ENCODE data around the gene SDS.

SDS gene

GRCh38 chr12:113373969-113374368 lies 29.7 kb downstream of the SDS start:
- no peak for DNase-seq (ENCODE audit: low read depth in 1 of 2, low spot score in 1 of 2)
- TF ChIP-seq JUND (IDR thresholded peaks at IDR 0.05; ENCODE audit: low read depth) = no peak
- in situ Hi-C loops (cut with HindIII; ENCODE audit: low pct_unique_long_range_greater_than_20kb, low sequenced_read_pairs) = no loop called here

- no peak for DNase-seq (ENCODE audit: low read depth in 1 of 2, low spot score in 1 of 2)
- in situ Hi-C loops (cut with HindIII; ENCODE audit: low pct_unique_long_range_greater_than_20kb, low sequenced_read_pairs) = no loop called here
- no peak for TF ChIP-seq JUND (IDR thresholded peaks at IDR 0.05; ENCODE audit: low read depth)
Observed at GRCh38 chr12:113373440-113373839, 30.2 kb downstream of the SDS start.

GRCh38 chr12:113372371-113372770 lies 31.3 kb downstream of the SDS start:
- in situ Hi-C loops (cut with HindIII; ENCODE audit: low pct_unique_long_range_greater_than_20kb, low sequenced_read_pairs) = no loop called here
- DNase-seq (ENCODE audit: low read depth in 1 of 2, low spot score in 1 of 2) = no peak
- TF ChIP-seq JUND (IDR thresholded peaks at IDR 0.05; ENCODE audit: low read depth) = no peak

GRCh38 chr12:113371808-113372207 lies 31.9 kb downstream of the SDS start:
- in situ Hi-C loops (cut with HindIII; ENCODE audit: low pct_unique_long_range_greater_than_20kb, low sequenced_read_pairs) = no loop called here
- TF ChIP-seq JUND (IDR thresholded peaks at IDR 0.05; ENCODE audit: low read depth) = no peak
- no peak for DNase-seq (ENCODE audit: low read depth in 1 of 2, low spot score in 1 of 2)

- DNase-seq (ENCODE audit: low read depth in 1 of 2, low spot score in 1 of 2) = no peak
- in situ Hi-C loops (cut with HindIII; ENCODE audit: low pct_unique_long_range_greater_than_20kb, low sequenced_read_pairs) = no loop called here
- no peak for TF ChIP-seq JUND (IDR thresholded peaks at IDR 0.05; ENCODE audit: low read depth)
Observed at GRCh38 chr12:113370923-113371682, 32.6 kb downstream of the SDS start.

GRCh38 chr12:113369391-113369985 lies 34.2 kb downstream of the SDS start:
- in situ Hi-C loops (cut with HindIII; ENCODE audit: low pct_unique_long_range_greater_than_20kb, low sequenced_read_pairs) = no loop called here
- TF ChIP-seq JUND (IDR thresholded peaks at IDR 0.05; ENCODE audit: low read depth) = no peak
- DNase-seq (ENCODE audit: low read depth in 1 of 2, low spot score in 1 of 2) = no peak

GRCh38 chr12:113368331-113368730 lies 35.4 kb downstream of the SDS start:
- TF ChIP-seq JUND (IDR thresholded peaks at IDR 0.05; ENCODE audit: low read depth) = no peak
- in situ Hi-C loops (cut with HindIII; ENCODE audit: low pct_unique_long_range_greater_than_20kb, low sequenced_read_pairs) = no loop called here
- DNase-seq (ENCODE audit: low read depth in 1 of 2, low spot score in 1 of 2) = no peak

GRCh38 chr12:113366827-113367226 lies 36.9 kb downstream of the SDS start:
- no peak for DNase-seq (ENCODE audit: low read depth in 1 of 2, low spot score in 1 of 2)
- in situ Hi-C loops (cut with HindIII; ENCODE audit: low pct_unique_long_range_greater_than_20kb, low sequenced_read_pairs) = no loop called here
- TF ChIP-seq JUND (IDR thresholded peaks at IDR 0.05; ENCODE audit: low read depth) = no peak

- no peak for TF ChIP-seq JUND (IDR thresholded peaks at IDR 0.05; ENCODE audit: low read depth)
- in situ Hi-C loops (cut with HindIII; ENCODE audit: low pct_unique_long_range_greater_than_20kb, low sequenced_read_pairs) = no loop called here
Observed at GRCh38 chr12:113365639-113366395, 37.9 kb downstream of the SDS start.

GRCh38 chr12:113364698-113365097 lies 39.0 kb downstream of the SDS start:
- in situ Hi-C loops (cut with HindIII; ENCODE audit: low pct_unique_long_range_greater_than_20kb, low sequenced_read_pairs) = no loop called here
- TF ChIP-seq JUND (IDR thresholded peaks at IDR 0.05; ENCODE audit: low read depth) = no peak

More at GRCh38 chr12:113365639-113366395, 37.9 kb downstream of the SDS start:
- DNase-seq (ENCODE audit: low read depth in 1 of 2, low spot score in 1 of 2) = no peak

GRCh38 chr12:113361574-113362370 lies 41.9 kb downstream of the SDS start:
- in situ Hi-C loops (cut with HindIII; ENCODE audit: low pct_unique_long_range_greater_than_20kb, low sequenced_read_pairs) = no loop called here
- DNase-seq (ENCODE audit: low read depth in 1 of 2, low spot score in 1 of 2) = no peak
- TF ChIP-seq JUND (IDR thresholded peaks at IDR 0.05; ENCODE audit: low read depth) = no peak

More at GRCh38 chr12:113364698-113365097, 39.0 kb downstream of the SDS start:
- no peak for DNase-seq (ENCODE audit: low read depth in 1 of 2, low spot score in 1 of 2)
